HG02759 (cell line): ENCODE results near the gene NAA10.
A peak's percentile ranks its signal among the peaks of the same experiment; 100 is the strongest.

Source experiments
- ATAC-seq: cut with Tn5 transposase; IDR thresholded peaks from one replicate; pipeline ENCODE4 v1.9.1; 2021; ENCODE audit warnings: mild to moderate bottlenecking, moderate library complexity; ENCODE audit not compliant: unreplicated experiment

NAA10 gene

GRCh38 chrX:153911798-153912197, 23.0 kb downstream of the NAA10 start:
- no peak for ATAC-seq

- no peak for ATAC-seq
Observed at GRCh38 chrX:153910446-153910845, 24.4 kb downstream of the NAA10 start.

- ATAC-seq, result no peak
Observed at GRCh38 chrX:153909980-153910360, 24.9 kb downstream of the NAA10 start.

- ATAC-seq, result no peak
Observed at GRCh38 chrX:153909024-153909979, 25.5 kb downstream of the NAA10 start.

- no peak for ATAC-seq
Observed at GRCh38 chrX:153908219-153908860, 26.5 kb downstream of the NAA10 start.

- no peak for ATAC-seq
Observed at GRCh38 chrX:153907456-153907855, 27.4 kb downstream of the NAA10 start.

- no peak for ATAC-seq
Observed at GRCh38 chrX:153906126-153906917, 28.5 kb downstream of the NAA10 start.

- ATAC-seq, result no peak
Observed at GRCh38 chrX:153905481-153906095, 29.2 kb downstream of the NAA10 start.

GRCh38 chrX:153903991-153904957, 30.6 kb downstream of the NAA10 start, which contains the start of gene AVPR2:
AVPR2 (plus strand) TSS chrX:153904673; CDS start chrX:153905146, 473 bp downstream.
- ATAC-seq, result no peak

GRCh38 chrX:153903238-153903980, 31.4 kb downstream of the NAA10 start:
- no peak for ATAC-seq

- no peak for ATAC-seq
Observed at GRCh38 chrX:153902385-153902784, 32.5 kb downstream of the NAA10 start.

- no peak for ATAC-seq
Observed at GRCh38 chrX:153901753-153902140, 33.1 kb downstream of the NAA10 start.

GRCh38 chrX:153900831-153901752, 33.7 kb downstream of the NAA10 start:
- peak; percentile 82 for ATAC-seq

- ATAC-seq, result no peak
Observed at GRCh38 chrX:153897899-153898298, 36.9 kb downstream of the NAA10 start.

GRCh38 chrX:153889123-153889522, 45.7 kb downstream of the NAA10 start:
- no peak for ATAC-seq

- ATAC-seq, result no peak
Observed at GRCh38 chrX:153888344-153888743, 46.5 kb downstream of the NAA10 start.

GRCh38 chrX:153887385-153887784, 47.5 kb downstream of the NAA10 start:
- ATAC-seq, result no peak

GRCh38 chrX:153886915-153887314, 47.9 kb downstream of the NAA10 start:
- no peak for ATAC-seq
